Stomach (tissue), 9 donors: ENCODE data around the gene CTTNBP2. TPM values are rescaled to one million over a fixed set of nuclear protein-coding genes. Genes with fewer than 3 reads are reported as not detected.

Experiments
- DNase-seq, 2 donors: peaks; one replicate each; pipeline versions ENCODE4 v3.0.0 to v3.0.0-alpha.2; 2013 to 2019
- H3K27ac ChIP-seq, 5 donors: fragments of 200-600 bp in 4 of 5; sonication (generic) in 4 of 5; one replicate each; pipeline ENCODE4 v1.5.1; 2013 to 2019; ENCODE audit warnings: mild to moderate bottlenecking in 1 of 5, moderate library complexity in 1 of 5
- H3K27me3 ChIP-seq, 3 donors: fragments of 200-600 bp; sonication (generic); one replicate each; pipeline ENCODE4 v1.5.1; 2017 to 2019; ENCODE audit warnings: mixed run types in 1 of 3
- H3K36me3 ChIP-seq, 4 donors: fragments of 200-600 bp; sonication (generic); 1 replicate in 3 of 4; 2 replicates in 1 of 4; pipeline ENCODE4 v1.5.1; 2016 to 2019
- H3K4me1 ChIP-seq, 4 donors: fragments of 200-600 bp; sonication (generic); one replicate each; pipeline ENCODE4 v1.5.1; 2016 to 2019
- H3K4me3 ChIP-seq, 4 donors: fragments of 200-600 bp; sonication (generic) in 3 of 4; one replicate each; pipeline ENCODE4 v1.5.1; 2016 to 2019; ENCODE audit warnings: mild to moderate bottlenecking in 1 of 4
- H3K9me3 ChIP-seq, 4 donors: fragments of 200-600 bp; sonication (generic); one replicate each; pipeline ENCODE4 v1.5.1; 2016 to 2019
- EP300 ChIP-seq: sonication (generic); formaldehyde crosslinking; IDR thresholded peaks from one replicate; pipeline ENCODE4 v1.6.1; 2017; ENCODE audit warnings: antibody characterized with exemption
- POLR2A ChIP-seq, 4 donors: fragments of 450-650 bp; IDR thresholded peaks; one replicate each; pipeline ENCODE4 v1.6.1; 2016; ENCODE audit warnings: antibody characterized with exemption in 4 of 4, control low read depth in 2 of 4, mild to moderate bottlenecking in 1 of 4, moderate library complexity in 1 of 4
- POLR2AphosphoS5 ChIP-seq, 3 donors: sonication (generic); formaldehyde crosslinking; IDR thresholded peaks; one replicate each; pipeline ENCODE4 v1.6.1; 2016; ENCODE audit warnings: antibody characterized with exemption in 3 of 3
- WGBS, 5 donors: extraction: QIAGEN DNeasy Blood & Tissue Kit in 3 of 5; methylation state at CpG; one replicate each; pipeline versions ENCODE4 v1.1.5 to v1.1.7; 2013 to 2018; 5-methylcytosine and 5-hydroxymethylcytosine counted together
- intact Hi-C: fragments of 100-400 bp; cut with DNase I; formaldehyde crosslinking; loops from one replicate; pipeline ENCODE4 v1.15.1; 2023; ENCODE audit warnings: low total_unique reads
- polyA plus RNA-seq, 3 donors: library from polyadenylated mRNA; stranded (reverse); fragments of 200-250 nt; gene quantifications; one replicate each; pipeline ENCODE4 v1.2.3, GENCODE V29; 2013
- total RNA-seq, 5 donors: library from RNA; depleted of rRNA; stranded (reverse); fragments of >200 nt; gene quantifications; one replicate each; pipeline versions ENCODE4 v1.1.0 to v1.2.3, GENCODE V29; 2014 to 2016
- TF ChIP-seq, protein P1 (sequence below), 7 experiments: fragments of 450-650 bp in 4 of 7; fragments of 200-600 bp in 3 of 7; sonication (generic) in 3 of 7; IDR thresholded peaks; one replicate each; pipeline ENCODE4 v1.5.1; 2016 to 2019; ENCODE audit warnings: antibody characterized with exemption in 7 of 7, control low read depth in 2 of 7, mild to moderate bottlenecking in 1 of 7
- donor health status: healthy with polysubstance abuse.
- donor health status: Bipolar disorder and iron deficiency.
- donor health status: healthy.

Gene CTTNBP2
- total and polyA plus RNA-seq, 8 donors, result 0.62 to 56.4 (median 5.6) TPM

- Histone ChIP-seq H3K4me1 (no peaks in the 10 kb centered on the region), H3K27me3 (no peaks in the 10 kb centered on the region), H3K27ac (no peak overlapping the region), H3K9me3 (no peaks in the 10 kb centered on the region), H3K4me3 (no peak overlapping the region), H3K36me3 (no peaks in the 10 kb centered on the region)
- WGBS, 5 donors, result 83 to 90% (median 86%) methylated on average over 3 of the region's 3 CpGs
- TF ChIP-seq, protein P1, sequence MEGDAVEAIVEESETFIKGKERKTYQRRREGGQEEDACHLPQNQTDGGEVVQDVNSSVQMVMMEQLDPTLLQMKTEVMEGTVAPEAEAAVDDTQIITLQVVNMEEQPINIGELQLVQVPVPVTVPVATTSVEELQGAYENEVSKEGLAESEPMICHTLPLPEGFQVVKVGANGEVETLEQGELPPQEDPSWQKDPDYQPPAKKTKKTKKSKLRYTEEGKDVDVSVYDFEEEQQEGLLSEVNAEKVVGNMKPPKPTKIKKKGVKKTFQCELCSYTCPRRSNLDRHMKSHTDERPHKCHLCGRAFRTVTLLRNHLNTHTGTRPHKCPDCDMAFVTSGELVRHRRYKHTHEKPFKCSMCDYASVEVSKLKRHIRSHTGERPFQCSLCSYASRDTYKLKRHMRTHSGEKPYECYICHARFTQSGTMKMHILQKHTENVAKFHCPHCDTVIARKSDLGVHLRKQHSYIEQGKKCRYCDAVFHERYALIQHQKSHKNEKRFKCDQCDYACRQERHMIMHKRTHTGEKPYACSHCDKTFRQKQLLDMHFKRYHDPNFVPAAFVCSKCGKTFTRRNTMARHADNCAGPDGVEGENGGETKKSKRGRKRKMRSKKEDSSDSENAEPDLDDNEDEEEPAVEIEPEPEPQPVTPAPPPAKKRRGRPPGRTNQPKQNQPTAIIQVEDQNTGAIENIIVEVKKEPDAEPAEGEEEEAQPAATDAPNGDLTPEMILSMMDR (IDR thresholded peaks at IDR 0.05), result no peak
- no peak for TF ChIP-seq EP300
- TF ChIP-seq POLR2AphosphoS5 (IDR thresholded peaks at IDR 0.05), result no peak
- no peak for TF ChIP-seq POLR2A (IDR thresholded peaks at IDR 0.05)
- DNase-seq, result no peak
- intact Hi-C loops, result no loop called here
These were observed 209.2 kb downstream of the CTTNBP2 start for GRCh38 chr7:117664047-117664446.

GRCh38 chr7:117661328-117661727, 211.9 kb downstream of the CTTNBP2 start:
- DNase-seq, result peak in 1 of 2 donors; percentile 21
- TF ChIP-seq EP300, result no peak
- no peak for TF ChIP-seq POLR2AphosphoS5 (IDR thresholded peaks at IDR 0.05)
- no peak for TF ChIP-seq POLR2A (IDR thresholded peaks at IDR 0.05)
- TF ChIP-seq, protein P1 (IDR thresholded peaks at IDR 0.05), result no peak
- intact Hi-C loops, result no loop called here
- Histone ChIP-seq H3K36me3 (no peaks in the 10 kb centered on the region), H3K27ac (no peak overlapping the region), H3K4me3 (no peak overlapping the region), H3K4me1 (no peaks in the 10 kb centered on the region), H3K27me3 (no peaks in the 10 kb centered on the region), H3K9me3 (no peaks in the 10 kb centered on the region)
- 62 to 73% (median 65%) methylated on average over 2 of the region's 2 CpGs for WGBS, 5 donors
